Measurements from ENCODE around the gene DDA1. TPM values are rescaled to one million over a fixed set of nuclear protein-coding genes. Genes with fewer than 3 reads are reported as not detected.

The DDA1 gene
- total RNA-seq: 10 to 100 TPM in 3 of 4 donors, 1 to 10 TPM in 1; 4.6 to 44.4 (median 23.8) TPM

GRCh38 chr19:17309198-17309964 lies at the start of gene DDA1:
Gene DDA1 (plus strand): TSS chr19:17309563. CDS start chr19:17309655, 92 bp downstream.
- no peak for TF ChIP-seq CTCF (IDR thresholded peaks at IDR 0.05)
- peak; percentile 97 for DNase-seq (ENCODE audit: low spot score)
- ATAC-seq (ENCODE audit: low FRiP score): peak; percentile 90

- TF ChIP-seq CTCF (IDR thresholded peaks at IDR 0.05): no peak
- DNase-seq (ENCODE audit: low spot score) (no peak), ATAC-seq (ENCODE audit: low FRiP score) (no peak)
These were observed 49.4 kb upstream of the DDA1 start for GRCh38 chr19:17259934-17260333.

GRCh38 chr19:17260842-17261325 lies 48.5 kb upstream of the DDA1 start:
- TF ChIP-seq CTCF (IDR thresholded peaks at IDR 0.05): peak in 1 of 3 donors; percentile 38
- DNase-seq (ENCODE audit: low spot score): peak; percentile 63
- ATAC-seq (ENCODE audit: low FRiP score): peak; percentile 38

GRCh38 chr19:17262557-17262956 lies 46.8 kb upstream of the DDA1 start:
- no peak for TF ChIP-seq CTCF (IDR thresholded peaks at IDR 0.05)
- ATAC-seq (ENCODE audit: low FRiP score) (no peak), DNase-seq (ENCODE audit: low spot score) (no peak)

- ATAC-seq (ENCODE audit: low FRiP score): no peak
- DNase-seq (ENCODE audit: low spot score): no peak
- no peak for TF ChIP-seq CTCF (IDR thresholded peaks at IDR 0.05)
These were observed 45.4 kb upstream of the DDA1 start for GRCh38 chr19:17263712-17264640.

GRCh38 chr19:17264641-17264979 lies 44.8 kb upstream of the DDA1 start, which contains the start of gene USHBP1:
Gene USHBP1 (minus strand): TSS chr19:17264745. CDS start chr19:17264299, 446 bp downstream.
- no peak for TF ChIP-seq CTCF (IDR thresholded peaks at IDR 0.05)
- DNase-seq (ENCODE audit: low spot score) (no peak), ATAC-seq (ENCODE audit: low FRiP score) (no peak)
